ENCODE measurements around the gene PLXNA2. TPM values are rescaled to one million over a fixed set of nuclear protein-coding genes. Genes with fewer than 3 reads are reported as not detected.

PLXNA2 gene
- total RNA-seq, 1 experiment from 2014 or later = 0.89 TPM

DNA sequence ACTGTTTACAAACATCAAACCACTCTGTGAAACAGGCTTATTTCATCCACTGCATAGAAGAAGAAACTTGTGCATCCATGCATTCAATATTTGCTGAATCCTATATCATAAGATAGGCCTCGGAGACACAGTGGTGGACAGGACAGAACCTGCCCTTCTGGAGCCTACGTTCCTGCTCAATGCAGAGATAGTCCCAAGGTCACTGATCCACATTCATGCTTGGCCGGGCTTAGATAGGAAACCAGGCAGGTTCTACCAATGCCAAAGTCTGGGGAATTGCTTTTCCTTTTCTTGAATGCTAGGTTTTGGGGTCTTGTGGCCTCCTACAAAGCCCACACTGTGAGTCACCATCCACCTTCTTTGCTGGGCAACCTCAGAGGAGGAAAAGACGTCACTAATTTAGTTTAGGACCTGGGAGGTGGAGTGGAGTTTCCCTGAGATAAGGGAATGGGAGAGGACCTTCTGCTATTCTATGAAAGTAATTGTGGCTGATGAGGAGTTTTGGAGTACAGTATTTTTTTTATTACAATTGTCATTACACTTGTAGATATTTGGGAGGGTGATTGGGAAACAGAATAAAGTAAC is 233.6 kb downstream of the PLXNA2 start:
- POLR2A ChIA-PET = no interaction called here
- no peak overlapping the region for H2AFZ ChIP-seq (ENCODE audit: low read depth, low read length, poor library complexity, severe bottlenecking)
- TF ChIP-seq TCF7L2 (IDR thresholded peaks at IDR 0.05; ENCODE audit: borderline replicate concordance, extremely low read depth, insufficient read depth, insufficient read length) (no peak), SP1 (IDR thresholded peaks at IDR 0.05; ENCODE audit: low read depth) (no peak), CEBPB (IDR thresholded peaks at IDR 0.05; ENCODE audit: low read depth) (no peak), SIN3A (IDR thresholded peaks at IDR 0.05; ENCODE audit: low read depth) (no peak), EGR1 (IDR thresholded peaks at IDR 0.05; ENCODE audit: low read depth) (no peak), EZH2phosphoT487 (IDR thresholded peaks at IDR 0.05; ENCODE audit: borderline replicate concordance) (no peak), POLR2A (IDR thresholded peaks at IDR 0.05; ENCODE audit: borderline replicate concordance, extremely low read depth, insufficient read depth, insufficient read length) (no peak), JUND (IDR thresholded peaks at IDR 0.05) (no peak)
- TF ChIP-seq, protein P1, sequence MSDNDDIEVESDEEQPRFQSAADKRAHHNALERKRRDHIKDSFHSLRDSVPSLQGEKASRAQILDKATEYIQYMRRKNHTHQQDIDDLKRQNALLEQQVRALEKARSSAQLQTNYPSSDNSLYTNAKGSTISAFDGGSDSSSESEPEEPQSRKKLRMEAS (IDR thresholded peaks at IDR 0.05) = no peak
- TF ChIP-seq, protein P2, sequence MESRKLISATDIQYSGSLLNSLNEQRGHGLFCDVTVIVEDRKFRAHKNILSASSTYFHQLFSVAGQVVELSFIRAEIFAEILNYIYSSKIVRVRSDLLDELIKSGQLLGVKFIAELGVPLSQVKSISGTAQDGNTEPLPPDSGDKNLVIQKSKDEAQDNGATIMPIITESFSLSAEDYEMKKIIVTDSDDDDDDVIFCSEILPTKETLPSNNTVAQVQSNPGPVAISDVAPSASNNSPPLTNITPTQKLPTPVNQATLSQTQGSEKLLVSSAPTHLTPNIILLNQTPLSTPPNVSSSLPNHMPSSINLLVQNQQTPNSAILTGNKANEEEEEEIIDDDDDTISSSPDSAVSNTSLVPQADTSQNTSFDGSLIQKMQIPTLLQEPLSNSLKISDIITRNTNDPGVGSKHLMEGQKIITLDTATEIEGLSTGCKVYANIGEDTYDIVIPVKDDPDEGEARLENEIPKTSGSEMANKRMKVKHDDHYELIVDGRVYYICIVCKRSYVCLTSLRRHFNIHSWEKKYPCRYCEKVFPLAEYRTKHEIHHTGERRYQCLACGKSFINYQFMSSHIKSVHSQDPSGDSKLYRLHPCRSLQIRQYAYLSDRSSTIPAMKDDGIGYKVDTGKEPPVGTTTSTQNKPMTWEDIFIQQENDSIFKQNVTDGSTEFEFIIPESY (IDR thresholded peaks at IDR 0.05; ENCODE audit: extremely low read depth, insufficient replicate concordance, low read length) = no peak
- TF ChIP-seq, protein P3, sequence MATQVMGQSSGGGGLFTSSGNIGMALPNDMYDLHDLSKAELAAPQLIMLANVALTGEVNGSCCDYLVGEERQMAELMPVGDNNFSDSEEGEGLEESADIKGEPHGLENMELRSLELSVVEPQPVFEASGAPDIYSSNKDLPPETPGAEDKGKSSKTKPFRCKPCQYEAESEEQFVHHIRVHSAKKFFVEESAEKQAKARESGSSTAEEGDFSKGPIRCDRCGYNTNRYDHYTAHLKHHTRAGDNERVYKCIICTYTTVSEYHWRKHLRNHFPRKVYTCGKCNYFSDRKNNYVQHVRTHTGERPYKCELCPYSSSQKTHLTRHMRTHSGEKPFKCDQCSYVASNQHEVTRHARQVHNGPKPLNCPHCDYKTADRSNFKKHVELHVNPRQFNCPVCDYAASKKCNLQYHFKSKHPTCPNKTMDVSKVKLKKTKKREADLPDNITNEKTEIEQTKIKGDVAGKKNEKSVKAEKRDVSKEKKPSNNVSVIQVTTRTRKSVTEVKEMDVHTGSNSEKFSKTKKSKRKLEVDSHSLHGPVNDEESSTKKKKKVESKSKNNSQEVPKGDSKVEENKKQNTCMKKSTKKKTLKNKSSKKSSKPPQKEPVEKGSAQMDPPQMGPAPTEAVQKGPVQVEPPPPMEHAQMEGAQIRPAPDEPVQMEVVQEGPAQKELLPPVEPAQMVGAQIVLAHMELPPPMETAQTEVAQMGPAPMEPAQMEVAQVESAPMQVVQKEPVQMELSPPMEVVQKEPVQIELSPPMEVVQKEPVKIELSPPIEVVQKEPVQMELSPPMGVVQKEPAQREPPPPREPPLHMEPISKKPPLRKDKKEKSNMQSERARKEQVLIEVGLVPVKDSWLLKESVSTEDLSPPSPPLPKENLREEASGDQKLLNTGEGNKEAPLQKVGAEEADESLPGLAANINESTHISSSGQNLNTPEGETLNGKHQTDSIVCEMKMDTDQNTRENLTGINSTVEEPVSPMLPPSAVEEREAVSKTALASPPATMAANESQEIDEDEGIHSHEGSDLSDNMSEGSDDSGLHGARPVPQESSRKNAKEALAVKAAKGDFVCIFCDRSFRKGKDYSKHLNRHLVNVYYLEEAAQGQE (IDR thresholded peaks at IDR 0.05; ENCODE audit: low read depth) = no peak
- TF ChIP-seq, protein P4, sequence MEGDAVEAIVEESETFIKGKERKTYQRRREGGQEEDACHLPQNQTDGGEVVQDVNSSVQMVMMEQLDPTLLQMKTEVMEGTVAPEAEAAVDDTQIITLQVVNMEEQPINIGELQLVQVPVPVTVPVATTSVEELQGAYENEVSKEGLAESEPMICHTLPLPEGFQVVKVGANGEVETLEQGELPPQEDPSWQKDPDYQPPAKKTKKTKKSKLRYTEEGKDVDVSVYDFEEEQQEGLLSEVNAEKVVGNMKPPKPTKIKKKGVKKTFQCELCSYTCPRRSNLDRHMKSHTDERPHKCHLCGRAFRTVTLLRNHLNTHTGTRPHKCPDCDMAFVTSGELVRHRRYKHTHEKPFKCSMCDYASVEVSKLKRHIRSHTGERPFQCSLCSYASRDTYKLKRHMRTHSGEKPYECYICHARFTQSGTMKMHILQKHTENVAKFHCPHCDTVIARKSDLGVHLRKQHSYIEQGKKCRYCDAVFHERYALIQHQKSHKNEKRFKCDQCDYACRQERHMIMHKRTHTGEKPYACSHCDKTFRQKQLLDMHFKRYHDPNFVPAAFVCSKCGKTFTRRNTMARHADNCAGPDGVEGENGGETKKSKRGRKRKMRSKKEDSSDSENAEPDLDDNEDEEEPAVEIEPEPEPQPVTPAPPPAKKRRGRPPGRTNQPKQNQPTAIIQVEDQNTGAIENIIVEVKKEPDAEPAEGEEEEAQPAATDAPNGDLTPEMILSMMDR (IDR thresholded peaks at IDR 0.05 in 2 of 3, conservative IDR thresholded peaks at IDR 0.05 in 1 of 3; ENCODE audit: borderline replicate concordance in 1 of 3, insufficient read depth in 1 of 3, low read depth in 2 of 3, low read length in 2 of 3) = no peak
- TF ChIP-seq, protein P5, sequence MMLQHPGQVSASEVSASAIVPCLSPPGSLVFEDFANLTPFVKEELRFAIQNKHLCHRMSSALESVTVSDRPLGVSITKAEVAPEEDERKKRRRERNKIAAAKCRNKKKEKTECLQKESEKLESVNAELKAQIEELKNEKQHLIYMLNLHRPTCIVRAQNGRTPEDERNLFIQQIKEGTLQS (IDR thresholded peaks at IDR 0.05) = no peak
- no peaks in the 10 kb centered on the region for H3K79me2 ChIP-seq (ENCODE audit: insufficient read depth, low read length)
- CTCF ChIA-PET = interaction anchor here (1.6 kb wide), 1 partner anchor 11 kb away, joined by 8 read pairs; no protein-coding TSS in a partner anchor
- no peaks in the 10 kb centered on the region for H3K9me2 ChIP-seq (ENCODE audit: insufficient read depth)
- no peaks in the 10 kb centered on the region for H3K36me3 ChIP-seq (ENCODE audit: control insufficient read depth in 1 of 2, insufficient read depth in 2 of 2, low read length in 2 of 2)
- H3K4me3 ChIP-seq (replicated peaks in 1 of 2; ENCODE audit: low read depth in 1 of 2, low read length in 2 of 2) = no peak overlapping the region
- DNase-seq (ENCODE audit: low read depth, low spot score) (no peak), ATAC-seq (no peak)
- no peaks in the 10 kb centered on the region for H3K9me3 ChIP-seq (ENCODE audit: control insufficient read depth in 1 of 2, insufficient read depth in 1 of 2, low read depth in 1 of 2, low read length in 2 of 2)
- no peak overlapping the region for H3K9ac ChIP-seq (ENCODE audit: low read length)
- H3K27me3 ChIP-seq (ENCODE audit: insufficient read depth, low read length) = no peaks in the 10 kb centered on the region
- intact Hi-C loops (cut with micrococcal nuclease) = no loop called here
- peaks cover 0 to 15% of the 10 kb centered on the region in 2 experiments; a peak in 2 of 4 replicates for H3K4me1 ChIP-seq (ENCODE audit: control insufficient read depth in 1 of 2, insufficient read depth in 2 of 2, low read length in 2 of 2)
- no peak overlapping the region for H3K27ac ChIP-seq (ENCODE audit: low read depth, low read length)
- no peaks in the 10 kb centered on the region for H4K20me1 ChIP-seq (ENCODE audit: insufficient read depth)
- H3K4me2 ChIP-seq (ENCODE audit: low read length) = no peak overlapping the region
- no TSS peak for BruUV-seq (replicated peaks)
- RAD21 ChIA-PET (ENCODE audit: low non-redundant PET in 1 of 2, low total read pairs in 2 of 2, uncharacterized antibody in 2 of 2, unreplicated experiment in 2 of 2) = no interaction called here

Data from HCT116 (cell line).